Heart left ventricle (tissue), 13 donors: ENCODE results near the gene CCT6A.
"Not testable (repeated sequence)": the region's sequence is repeated elsewhere in the genome, so short reads cannot be mapped to it uniquely, and the experiment has no call there.

Source experiments
- CTCF ChIP-seq, 12 donors: fragments of 200-600 bp; sonication (generic) in 4 of 12; IDR thresholded peaks; one replicate each; pipeline versions ENCODE4 v1.5.0 to v1.8.0; 2018 to 2022; ENCODE audit warnings: antibody characterized with exemption in 12 of 12, mild to moderate bottlenecking in 5 of 12
- POLR2A ChIP-seq, 2 donors: fragments of 450-650 bp; IDR thresholded peaks; one replicate each; pipeline ENCODE4 v1.6.1; 2017; ENCODE audit warnings: antibody characterized with exemption in 2 of 2, mild to moderate bottlenecking in 2 of 2, moderate library complexity in 2 of 2
- donor health status: ischemic (EF 13 %, LVEDD 7.1; RV severe dilation, severe dysfunction).
- donor health status: DM: no; HTN: yes; CAD: no.
- donor health status: DM: no; HTN: no; CAD: no.
- donor health status: ischemic (EF 25% LVEDD 6.9; RV normal size, moderate dysfunction).
- donor health status: ischemic (EF 25% LVEDD 5.7; RV mildly dilated, moderate dysfunction).
- donor health status: ischemic (EF 35%, LVEDD 5.7; RV mildly dilated, moderate dysfunction).
- donor health status: nonischemic (EF 11% LVEDD 7.7; RV severe dilation, severe dysfunction).
- donor health status: DM: yes; HTN: yes; CAD: no.
- donor health status: PGD.
- donor health status: ischemic (EF 29% LVEDD 5.4; RV normal size, mild dysfunction).
- donor health status: nonischemic (EF 23%, LVEDD 6.1; RV moderate dilation, normal function).

- not testable (repeated sequence) for TF ChIP-seq CTCF, POLR2A (IDR thresholded peaks at IDR 0.05)
Observed at GRCh38 chr7:56031556-56031955, 20.0 kb upstream of the CCT6A start.
